Cerebellar nuclear complex (tissue), 1 donor: ENCODE data around the gene PSMB3.

ENCODE experiments used
- DNase-seq, 2 experiments: peaks; one replicate each; lab custom pipeline; 2025; lab: John Stamatoyannopoulos, UW

Gene PSMB3

GRCh38 chr17:38733982-38734973, 18.3 kb upstream of the PSMB3 start:
- no peak for DNase-seq

- no peak for DNase-seq
Observed at GRCh38 chr17:38735161-38735997, 17.2 kb upstream of the PSMB3 start.

GRCh38 chr17:38738007-38738662, 14.4 kb upstream of the PSMB3 start:
- DNase-seq = no peak

- DNase-seq = no peak
Observed at GRCh38 chr17:38738686-38739085, 13.9 kb upstream of the PSMB3 start.

- no peak for DNase-seq
Observed at GRCh38 chr17:38739305-38739704, 13.2 kb upstream of the PSMB3 start.

- no peak for DNase-seq
Observed at GRCh38 chr17:38740044-38740443, 12.5 kb upstream of the PSMB3 start.

GRCh38 chr17:38740806-38741205, 11.7 kb upstream of the PSMB3 start:
- DNase-seq = no peak

GRCh38 chr17:38741461-38741860, 11.1 kb upstream of the PSMB3 start:
- DNase-seq = no peak

GRCh38 chr17:38741921-38742410, 10.6 kb upstream of the PSMB3 start:
- DNase-seq = peak in 1 of 2 experiments; percentile 16

- DNase-seq = peak in 1 of 2 experiments; percentile 72
Observed at GRCh38 chr17:38742411-38743308, 9.9 kb upstream of the PSMB3 start.

GRCh38 chr17:38743556-38744171, 8.9 kb upstream of the PSMB3 start:
- no peak for DNase-seq

- no peak for DNase-seq
Observed at GRCh38 chr17:38745545-38745944, 7.0 kb upstream of the PSMB3 start.

- DNase-seq = no peak
Observed at GRCh38 chr17:38746004-38746848, 6.3 kb upstream of the PSMB3 start.

GRCh38 chr17:38746849-38747462, 5.6 kb upstream of the PSMB3 start:
- no peak for DNase-seq

GRCh38 chr17:38747463-38748148, 4.9 kb upstream of the PSMB3 start:
- no peak for DNase-seq

- DNase-seq = peak in 1 of 2 experiments; percentile 54
Observed at GRCh38 chr17:38748149-38748891, 4.2 kb upstream of the PSMB3 start, which contains the start of gene PCGF2. TSS of gene PCGF2 (minus strand) at chr17:38748336. CDS start at chr17:38740402, 7,934 bp downstream.

- DNase-seq = no peak
Observed at GRCh38 chr17:38748892-38749222, 3.7 kb upstream of the PSMB3 start.
